Choroid plexus epithelial cell (primary cell): ENCODE measurements around the gene CDK2AP2.

ENCODE experiments used
- DNase-seq: peaks from one replicate; pipeline ENCODE4 v3.0.0-alpha.2; 2010; ENCODE audit warnings: low read depth
- H3K4me3 ChIP-seq: 2 replicates; pipeline ENCODE4 v1.5.1; 2011; ENCODE audit warnings: low read depth, mild to moderate bottlenecking, control low read depth, low read length, moderate library complexity
- TF ChIP-seq, protein P1 (sequence below): conservative IDR thresholded peaks from 2 replicates; pipeline ENCODE4 v1.5.1; 2011; ENCODE audit warnings: low read depth, mild to moderate bottlenecking, control low read depth, inconsistent platforms, low read length, moderate library complexity

Gene CDK2AP2

DNA sequence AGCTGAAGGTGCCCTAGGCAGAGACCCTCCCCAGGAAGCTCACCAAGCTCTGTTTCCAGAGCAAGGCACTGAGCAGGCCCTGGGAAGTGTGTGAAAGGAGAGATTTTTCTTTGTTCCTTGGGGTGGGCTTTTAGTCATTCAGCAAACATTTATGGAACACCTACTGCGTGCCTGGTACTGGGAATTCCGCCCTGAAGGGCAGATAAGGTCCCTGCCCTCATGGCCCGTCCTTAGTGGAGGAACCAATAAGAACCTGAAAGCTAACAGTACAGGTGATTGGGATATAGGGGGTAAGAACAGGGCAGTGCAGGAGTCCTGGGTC is 42.8 kb downstream of the CDK2AP2 start:
- H3K4me3 ChIP-seq: peak overlapping the region; percentile 79
- no peak for DNase-seq
- TF ChIP-seq, protein P1, sequence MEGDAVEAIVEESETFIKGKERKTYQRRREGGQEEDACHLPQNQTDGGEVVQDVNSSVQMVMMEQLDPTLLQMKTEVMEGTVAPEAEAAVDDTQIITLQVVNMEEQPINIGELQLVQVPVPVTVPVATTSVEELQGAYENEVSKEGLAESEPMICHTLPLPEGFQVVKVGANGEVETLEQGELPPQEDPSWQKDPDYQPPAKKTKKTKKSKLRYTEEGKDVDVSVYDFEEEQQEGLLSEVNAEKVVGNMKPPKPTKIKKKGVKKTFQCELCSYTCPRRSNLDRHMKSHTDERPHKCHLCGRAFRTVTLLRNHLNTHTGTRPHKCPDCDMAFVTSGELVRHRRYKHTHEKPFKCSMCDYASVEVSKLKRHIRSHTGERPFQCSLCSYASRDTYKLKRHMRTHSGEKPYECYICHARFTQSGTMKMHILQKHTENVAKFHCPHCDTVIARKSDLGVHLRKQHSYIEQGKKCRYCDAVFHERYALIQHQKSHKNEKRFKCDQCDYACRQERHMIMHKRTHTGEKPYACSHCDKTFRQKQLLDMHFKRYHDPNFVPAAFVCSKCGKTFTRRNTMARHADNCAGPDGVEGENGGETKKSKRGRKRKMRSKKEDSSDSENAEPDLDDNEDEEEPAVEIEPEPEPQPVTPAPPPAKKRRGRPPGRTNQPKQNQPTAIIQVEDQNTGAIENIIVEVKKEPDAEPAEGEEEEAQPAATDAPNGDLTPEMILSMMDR: no peak

DNA sequence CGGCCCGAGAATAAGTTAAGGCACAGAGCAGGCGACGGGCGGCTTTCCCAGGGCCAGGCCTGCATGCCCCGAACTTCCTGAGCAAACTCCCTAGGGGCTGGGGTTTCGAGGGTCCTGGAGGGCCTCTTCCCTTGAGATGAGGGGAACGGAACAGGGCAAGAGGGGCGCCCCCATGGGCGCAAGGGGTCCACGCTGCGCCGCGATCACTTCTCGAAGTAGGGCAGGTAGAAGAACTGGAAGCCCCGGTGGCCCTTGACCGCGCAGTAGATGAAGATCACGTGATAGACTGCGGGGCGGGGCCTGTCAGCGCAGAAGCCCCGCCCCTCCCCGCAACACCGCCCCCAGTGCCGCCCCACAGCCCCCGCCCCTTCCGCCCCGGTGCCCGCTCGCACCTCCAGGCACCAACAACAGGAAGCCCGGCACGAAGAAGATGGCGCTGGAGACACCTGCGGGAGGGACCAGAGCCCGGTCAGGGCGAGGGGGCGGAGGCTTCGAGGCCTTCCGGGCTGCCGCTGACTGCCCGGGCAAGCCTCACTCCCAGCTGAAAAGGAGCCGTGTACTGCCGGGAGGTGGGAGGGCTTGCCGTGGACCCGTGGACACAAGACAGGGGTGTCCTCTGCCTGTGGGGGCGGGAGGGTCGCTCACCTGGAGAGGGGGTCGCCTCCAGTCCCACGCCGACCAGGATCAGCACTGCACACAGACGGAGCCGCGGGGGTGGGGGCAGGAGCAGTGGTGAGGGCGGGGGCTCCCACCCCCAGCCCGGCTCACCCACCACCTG is 43.4 kb downstream of the CDK2AP2 start:
- peak overlapping the region; percentile 79 for H3K4me3 ChIP-seq
- TF ChIP-seq, protein P1: no peak
- DNase-seq: peak; percentile 79

GRCh38 chr11:67463680-67464410 is 44.1 kb downstream of the CDK2AP2 start:
- peak overlapping the region; percentile 79 for H3K4me3 ChIP-seq
- no peak for DNase-seq
- TF ChIP-seq, protein P1: no peak

- TF ChIP-seq, protein P1: no peak
- no peak for DNase-seq
- H3K4me3 ChIP-seq: no peak overlapping the region
Observed at GRCh38 chr11:67463186-67463585, 44.8 kb downstream of the CDK2AP2 start.

GRCh38 chr11:67458266-67458665 is 49.7 kb downstream of the CDK2AP2 start:
- TF ChIP-seq, protein P1: no peak
- no peak for DNase-seq
- no peak overlapping the region for H3K4me3 ChIP-seq

GRCh38 chr11:67457453-67457852 is 50.5 kb downstream of the CDK2AP2 start:
- TF ChIP-seq, protein P1: no peak
- no peak overlapping the region for H3K4me3 ChIP-seq

More at GRCh38 chr11:67457453-67457852, 50.5 kb downstream of the CDK2AP2 start:
- DNase-seq: no peak
